ENCODE measurements around the gene TRA2B.

DNA sequence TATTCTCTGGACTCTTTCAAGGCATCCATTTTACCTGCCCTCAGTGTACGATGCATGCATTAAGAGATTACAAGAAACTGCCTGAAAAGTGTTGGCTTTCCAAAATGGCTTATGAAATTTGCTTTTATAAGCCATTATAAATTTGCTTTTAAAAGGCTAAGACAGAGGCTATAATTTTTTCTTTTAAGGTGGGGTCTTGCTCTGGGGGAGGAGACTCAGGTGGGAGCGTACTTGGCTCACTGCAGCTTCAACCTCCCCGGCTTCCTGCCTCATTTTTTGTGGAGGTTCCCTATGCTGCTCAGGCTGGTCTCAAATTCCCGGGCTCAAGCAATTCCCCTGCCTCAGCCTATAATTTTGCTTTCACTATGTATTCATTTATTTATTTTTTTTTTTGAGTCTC lies 17.6 kb downstream of the TRA2B start:
- TF ChIP-seq, protein P1, sequence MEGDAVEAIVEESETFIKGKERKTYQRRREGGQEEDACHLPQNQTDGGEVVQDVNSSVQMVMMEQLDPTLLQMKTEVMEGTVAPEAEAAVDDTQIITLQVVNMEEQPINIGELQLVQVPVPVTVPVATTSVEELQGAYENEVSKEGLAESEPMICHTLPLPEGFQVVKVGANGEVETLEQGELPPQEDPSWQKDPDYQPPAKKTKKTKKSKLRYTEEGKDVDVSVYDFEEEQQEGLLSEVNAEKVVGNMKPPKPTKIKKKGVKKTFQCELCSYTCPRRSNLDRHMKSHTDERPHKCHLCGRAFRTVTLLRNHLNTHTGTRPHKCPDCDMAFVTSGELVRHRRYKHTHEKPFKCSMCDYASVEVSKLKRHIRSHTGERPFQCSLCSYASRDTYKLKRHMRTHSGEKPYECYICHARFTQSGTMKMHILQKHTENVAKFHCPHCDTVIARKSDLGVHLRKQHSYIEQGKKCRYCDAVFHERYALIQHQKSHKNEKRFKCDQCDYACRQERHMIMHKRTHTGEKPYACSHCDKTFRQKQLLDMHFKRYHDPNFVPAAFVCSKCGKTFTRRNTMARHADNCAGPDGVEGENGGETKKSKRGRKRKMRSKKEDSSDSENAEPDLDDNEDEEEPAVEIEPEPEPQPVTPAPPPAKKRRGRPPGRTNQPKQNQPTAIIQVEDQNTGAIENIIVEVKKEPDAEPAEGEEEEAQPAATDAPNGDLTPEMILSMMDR (IDR thresholded peaks at IDR 0.05; ENCODE audit: control extremely low read depth in 1 of 3, insufficient read depth in 1 of 3, low read depth in 1 of 3, low read length in 3 of 3) = no peak
- TF ChIP-seq, protein P2, sequence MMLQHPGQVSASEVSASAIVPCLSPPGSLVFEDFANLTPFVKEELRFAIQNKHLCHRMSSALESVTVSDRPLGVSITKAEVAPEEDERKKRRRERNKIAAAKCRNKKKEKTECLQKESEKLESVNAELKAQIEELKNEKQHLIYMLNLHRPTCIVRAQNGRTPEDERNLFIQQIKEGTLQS (IDR thresholded peaks at IDR 0.05; ENCODE audit: insufficient read depth, low read depth, low read length) = no peak
- TF ChIP-seq, protein P3, sequence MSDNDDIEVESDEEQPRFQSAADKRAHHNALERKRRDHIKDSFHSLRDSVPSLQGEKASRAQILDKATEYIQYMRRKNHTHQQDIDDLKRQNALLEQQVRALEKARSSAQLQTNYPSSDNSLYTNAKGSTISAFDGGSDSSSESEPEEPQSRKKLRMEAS (IDR thresholded peaks at IDR 0.05) = no peak
- TF ChIP-seq BRCA1 (IDR thresholded peaks at IDR 0.05; ENCODE audit: low read depth, low read length) (no peak), EZH2 (IDR thresholded peaks at IDR 0.05; ENCODE audit: low read depth, low read length, severe bottlenecking) (no peak)

Measured in H1 (cell line).